HG03469 (cell line): ENCODE results near the gene CBLL1.

Source experiments
- ATAC-seq: cut with Tn5 transposase; IDR thresholded peaks from one replicate; pipeline ENCODE4 v1.9.1; 2021; ENCODE audit warnings: mild to moderate bottlenecking, moderate library complexity, moderate number of reproducible peaks; ENCODE audit not compliant: unreplicated experiment

Gene CBLL1

DNA sequence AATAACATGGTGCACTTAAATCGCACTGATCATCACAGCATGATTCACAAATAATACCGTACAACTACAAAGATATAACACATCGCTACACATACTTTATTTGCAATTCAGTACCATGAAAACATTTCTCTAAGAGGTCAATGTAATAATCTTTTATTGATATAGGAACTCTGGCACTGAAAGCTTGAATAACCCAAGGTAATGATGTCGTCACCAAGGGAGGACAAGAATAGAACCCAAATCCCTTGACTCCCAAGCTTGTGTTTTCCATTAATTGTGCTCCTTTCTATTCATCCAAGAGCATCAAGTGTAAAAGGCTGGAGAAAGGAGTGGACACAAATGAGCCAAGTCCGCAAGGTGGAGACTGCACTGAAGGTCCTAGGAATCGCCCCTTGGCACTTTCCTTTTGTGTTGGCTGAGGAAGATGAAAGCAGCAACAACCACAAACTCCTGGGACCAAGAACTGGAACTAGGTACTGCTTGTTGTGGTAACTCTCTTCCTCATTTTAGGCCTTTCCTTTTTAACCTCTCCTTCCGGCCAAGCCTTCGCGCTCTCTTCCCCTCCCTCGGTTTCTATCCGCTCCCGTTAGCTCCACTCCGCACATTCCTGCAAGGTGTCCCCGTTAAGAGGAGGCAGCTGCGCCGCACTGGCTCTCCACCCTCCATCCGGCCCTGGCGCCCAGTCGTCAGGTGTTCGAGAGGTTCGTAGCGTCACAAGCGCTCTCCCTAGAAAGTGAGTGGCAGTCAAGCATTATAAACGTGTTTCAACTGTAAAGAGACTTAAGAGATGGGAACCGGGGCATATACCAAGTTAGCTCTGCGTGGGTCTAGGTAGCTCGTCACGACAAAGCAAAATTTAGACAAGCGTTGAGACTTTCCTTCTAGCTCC is 1.0 kb upstream of the CBLL1 start:
- ATAC-seq = peak; percentile 19

DNA sequence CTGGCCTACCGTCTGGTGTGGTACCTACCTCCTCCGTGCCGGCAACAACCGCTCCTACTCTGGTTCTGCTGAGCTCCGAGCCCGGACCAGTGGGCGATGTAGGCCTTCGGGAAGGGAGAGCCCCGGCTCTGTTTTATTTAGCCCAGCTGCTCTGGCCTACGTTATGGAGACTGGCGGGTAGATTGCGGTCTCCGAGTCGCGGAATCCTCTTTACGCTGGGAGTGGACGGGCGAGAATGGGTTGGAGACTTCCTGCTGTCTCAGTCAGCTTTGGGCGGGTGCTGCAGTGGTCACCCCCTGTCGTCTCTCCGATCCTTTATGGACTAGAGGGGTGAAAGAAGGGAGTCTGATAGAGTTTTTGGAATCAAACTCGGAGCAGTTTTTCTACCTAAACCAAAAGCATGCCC is 406 bp downstream of the CBLL1 start:
- ATAC-seq = peak; percentile 15

DNA sequence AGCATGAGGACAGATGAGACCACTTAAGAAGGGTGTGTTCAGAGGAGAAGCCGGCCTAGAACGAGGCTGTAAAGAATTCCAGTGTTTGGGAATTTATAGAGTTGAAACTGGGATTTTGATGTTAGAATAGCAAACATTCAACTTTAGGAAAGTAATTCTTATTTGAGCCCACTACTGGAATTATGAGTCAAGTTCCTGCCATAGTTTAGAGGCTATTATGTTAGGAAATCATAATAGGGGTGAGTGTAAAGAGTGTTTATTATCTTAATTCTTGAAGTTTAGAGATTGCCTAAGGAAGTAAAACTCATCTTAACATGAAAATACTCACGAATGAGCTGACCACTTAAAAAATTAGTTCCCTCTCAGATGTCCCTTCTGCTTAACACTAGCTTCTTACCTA is 2.1 kb downstream of the CBLL1 start:
- ATAC-seq = no peak

DNA sequence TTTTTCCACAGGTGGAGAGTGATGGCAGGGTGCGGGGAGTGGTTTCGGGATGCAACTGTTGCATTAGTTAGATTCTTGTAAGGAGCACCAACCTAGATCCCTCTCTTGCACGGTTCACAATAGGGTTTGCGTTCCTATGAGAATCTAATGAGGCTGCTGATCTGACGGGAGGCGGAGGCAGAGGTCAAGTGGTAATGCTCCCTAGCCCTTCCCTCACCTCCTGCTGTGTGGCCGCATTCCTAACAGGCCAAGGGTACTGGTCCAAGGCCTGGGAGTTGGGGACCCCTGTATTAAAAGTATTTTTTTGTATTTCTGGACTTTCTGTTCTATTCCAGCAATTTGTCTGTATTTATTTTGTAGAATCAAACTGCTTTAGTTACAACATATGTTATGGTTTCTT is 7.2 kb downstream of the CBLL1 start:
- ATAC-seq = no peak

DNA sequence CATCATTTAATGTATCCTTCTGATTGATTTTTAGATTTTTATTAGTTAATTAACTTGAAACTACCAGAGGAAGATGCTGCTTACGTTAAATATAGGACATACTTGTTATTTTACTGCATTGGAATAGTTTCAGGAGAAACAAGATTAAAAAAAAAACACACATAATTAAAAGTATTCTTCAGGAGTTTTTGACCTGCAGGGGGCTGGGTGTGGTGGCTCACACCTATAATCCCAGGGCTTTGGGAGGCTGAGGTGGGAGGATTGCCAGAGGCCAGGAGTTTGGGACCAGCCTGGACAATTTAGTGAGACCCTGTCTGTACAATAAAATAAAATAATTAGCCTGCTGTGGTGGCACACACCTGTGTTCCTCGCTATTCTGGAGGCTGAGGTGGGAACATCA is 10.7 kb downstream of the CBLL1 start:
- ATAC-seq = no peak

DNA sequence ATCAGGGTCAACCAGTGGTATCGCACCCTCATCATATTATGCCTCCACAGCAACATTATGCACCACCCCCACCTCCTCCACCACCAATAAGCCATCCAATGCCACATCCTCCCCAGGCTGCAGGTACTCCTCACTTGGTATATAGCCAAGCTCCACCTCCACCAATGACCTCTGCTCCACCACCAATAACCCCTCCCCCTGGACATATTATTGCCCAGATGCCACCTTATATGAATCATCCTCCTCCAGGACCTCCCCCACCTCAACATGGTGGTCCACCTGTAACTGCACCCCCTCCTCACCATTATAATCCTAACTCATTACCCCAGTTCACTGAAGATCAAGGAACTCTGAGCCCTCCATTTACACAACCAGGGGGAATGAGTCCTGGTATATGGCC is 14.7 kb downstream of the CBLL1 start:
- no peak for ATAC-seq

DNA sequence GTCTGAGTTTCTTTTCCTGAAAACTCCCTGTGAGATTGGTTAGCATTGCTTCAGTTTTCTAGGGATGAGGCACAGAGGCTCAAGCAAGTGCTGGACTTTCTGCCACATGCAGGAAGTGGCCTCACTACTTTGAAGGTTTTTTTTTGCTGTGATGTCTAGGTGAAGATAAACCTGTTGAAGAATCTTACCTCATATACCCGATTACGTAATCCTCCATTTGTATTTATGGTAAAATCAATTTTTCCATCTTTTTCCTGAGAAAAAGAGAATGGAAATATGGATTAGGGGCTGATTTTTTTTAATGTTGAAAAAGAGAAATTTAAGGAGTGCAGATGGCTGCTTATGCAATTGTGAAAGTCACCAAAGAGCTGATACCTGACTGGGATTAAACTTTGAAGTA is 23.4 kb downstream of the CBLL1 start:
- ATAC-seq = no peak

DNA sequence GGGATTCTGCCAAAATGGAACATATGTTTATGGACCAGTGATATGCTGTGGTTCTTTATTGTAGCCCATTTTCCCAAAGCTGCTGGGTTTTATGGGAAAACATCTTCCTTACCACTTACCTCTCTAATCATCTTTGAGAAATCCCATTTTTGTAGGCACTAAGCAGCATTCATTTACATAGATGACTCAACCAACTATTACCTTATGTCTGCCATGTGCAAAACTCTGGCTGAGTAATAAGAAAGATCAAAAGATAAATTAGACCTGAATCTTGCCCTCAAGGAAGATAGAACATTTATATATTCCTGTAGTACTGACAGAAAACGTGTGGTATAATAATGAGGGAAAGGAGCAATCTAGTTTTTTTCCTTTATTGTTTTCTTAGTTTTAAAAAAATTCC is 24.3 kb downstream of the CBLL1 start:
- no peak for ATAC-seq

DNA sequence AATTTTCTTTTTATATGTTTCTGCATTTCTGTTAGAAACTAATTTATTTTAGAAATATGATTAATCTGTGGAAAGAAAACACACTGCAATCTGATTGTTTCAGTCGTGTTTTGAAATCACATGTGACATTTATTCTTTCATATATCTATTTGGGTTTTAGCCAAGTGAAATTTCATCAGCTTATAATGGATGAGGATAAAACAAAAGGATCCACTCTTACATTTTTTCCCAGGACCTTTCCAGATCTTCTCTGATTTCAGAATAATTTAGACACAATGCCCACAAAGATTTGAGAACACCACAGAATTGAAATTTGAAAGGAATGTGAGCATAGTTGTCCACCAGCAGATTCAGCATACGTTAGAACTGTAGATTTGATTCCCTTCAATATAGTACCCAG is 29.1 kb downstream of the CBLL1 start:
- ATAC-seq = no peak

DNA sequence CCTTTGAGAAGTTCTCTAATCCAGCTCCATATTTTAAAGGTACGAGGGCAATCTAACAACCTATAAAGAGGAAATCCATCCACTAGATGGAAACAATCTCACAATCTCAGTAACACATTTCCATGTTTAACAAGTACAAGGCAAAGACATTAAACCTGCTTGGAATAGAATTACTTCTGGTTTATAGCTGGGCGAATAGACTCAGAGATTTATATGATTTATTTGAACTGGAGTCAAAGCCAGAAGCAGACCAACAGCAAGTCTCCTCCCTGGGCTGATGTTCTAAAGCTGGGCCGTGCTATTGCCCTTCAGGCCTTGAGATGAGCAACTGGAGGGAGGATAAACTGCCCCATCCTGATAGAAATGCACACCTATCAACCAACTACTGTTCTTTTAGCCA is 33.8 kb downstream of the CBLL1 start:
- ATAC-seq = no peak

DNA sequence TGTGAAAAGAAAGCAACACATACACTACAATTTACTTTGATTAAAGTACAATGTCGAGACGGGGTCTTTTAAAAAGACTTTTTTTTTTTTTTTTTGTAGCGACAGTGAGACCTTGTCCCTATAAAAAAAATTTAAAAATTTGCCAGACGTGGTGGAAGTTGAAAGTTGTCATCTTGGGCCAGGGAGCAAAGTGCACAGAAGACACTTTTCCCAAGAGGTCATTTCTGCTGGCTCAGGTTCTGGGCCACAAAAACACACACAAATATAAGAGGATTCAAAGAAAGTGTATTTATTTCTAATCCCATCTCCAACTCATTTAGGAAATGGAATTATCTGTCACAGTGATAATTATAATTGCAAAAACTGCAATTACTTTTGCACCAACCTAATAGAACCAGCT is 34.3 kb downstream of the CBLL1 start:
- no peak for ATAC-seq

DNA sequence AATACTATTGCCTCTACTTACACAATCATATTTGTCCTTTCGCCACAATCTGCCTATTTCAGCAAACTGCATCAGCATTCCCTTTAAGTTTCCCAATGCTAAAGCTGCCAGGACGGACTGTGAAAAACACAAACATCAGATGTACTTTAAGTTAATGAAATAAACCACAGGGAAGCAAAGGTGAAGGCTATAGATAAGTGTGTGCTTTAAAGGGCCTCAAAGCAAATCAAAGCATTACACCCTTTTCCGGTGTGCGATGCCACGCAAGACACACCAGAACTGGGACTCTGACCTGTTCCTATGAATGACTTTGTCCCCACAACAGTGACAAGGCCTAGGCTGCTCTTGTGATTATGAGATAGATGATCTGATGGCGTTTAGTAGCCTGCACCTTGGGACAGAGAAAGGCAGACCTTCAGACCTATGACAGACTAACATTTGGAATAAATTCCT is 35.7 kb downstream of the CBLL1 start:
- no peak for ATAC-seq

DNA sequence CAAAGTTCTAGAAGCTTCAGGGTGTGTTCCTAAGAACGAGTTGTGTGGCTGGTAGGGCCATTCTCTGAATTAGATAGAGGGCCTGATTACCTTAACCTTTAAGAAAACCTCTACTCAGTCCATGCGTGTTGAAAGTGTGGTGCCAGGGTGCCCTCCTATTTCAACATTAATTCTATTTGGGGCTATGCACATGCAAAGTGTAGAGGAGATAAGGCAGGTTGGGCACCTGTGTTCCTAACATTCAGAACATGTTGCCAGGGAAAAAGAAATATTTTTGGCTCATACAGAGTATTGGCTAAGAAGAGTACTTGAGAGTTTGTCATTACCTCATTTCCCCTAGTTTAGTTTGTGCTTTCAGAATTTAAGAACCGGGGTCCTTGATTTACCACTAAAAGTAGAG is 38.4 kb downstream of the CBLL1 start:
- no peak for ATAC-seq

DNA sequence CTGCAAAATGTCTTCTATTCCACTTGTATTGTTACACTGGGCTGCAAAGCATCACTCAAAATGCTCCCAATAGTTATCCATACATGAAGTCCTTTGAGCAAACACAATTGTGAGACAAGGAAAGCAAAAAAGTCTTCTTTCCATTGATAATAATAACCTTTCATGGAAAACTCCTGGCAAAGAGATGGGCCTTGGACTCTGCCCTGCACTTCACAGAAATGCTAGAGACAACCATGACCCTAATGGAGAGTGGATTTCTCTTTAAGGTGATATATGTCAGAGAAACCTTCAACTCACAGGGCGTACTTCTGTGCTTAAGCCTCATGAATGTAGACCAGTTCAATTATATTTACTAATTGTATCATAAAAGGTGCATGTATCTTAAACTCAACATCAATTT is 39.7 kb downstream of the CBLL1 start:
- ATAC-seq = no peak

DNA sequence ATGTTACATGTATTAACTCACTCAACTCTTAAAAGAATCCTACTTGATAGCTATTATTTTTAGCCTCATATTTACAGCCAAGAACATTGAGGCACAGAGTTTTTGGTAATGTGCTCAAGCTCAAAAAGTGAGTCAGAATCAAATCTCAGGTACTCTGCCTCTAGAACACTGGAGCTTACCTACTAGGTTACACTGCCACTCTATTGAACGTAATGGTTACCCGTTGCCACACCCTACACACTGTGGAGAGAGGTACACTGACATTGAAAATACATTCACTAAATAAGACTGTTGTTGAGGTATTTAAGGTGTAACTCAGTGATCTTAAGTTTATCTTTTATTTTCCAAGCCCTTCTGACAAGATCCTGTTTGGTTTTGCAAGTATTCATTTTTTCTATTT is 41.2 kb downstream of the CBLL1 start:
- no peak for ATAC-seq

DNA sequence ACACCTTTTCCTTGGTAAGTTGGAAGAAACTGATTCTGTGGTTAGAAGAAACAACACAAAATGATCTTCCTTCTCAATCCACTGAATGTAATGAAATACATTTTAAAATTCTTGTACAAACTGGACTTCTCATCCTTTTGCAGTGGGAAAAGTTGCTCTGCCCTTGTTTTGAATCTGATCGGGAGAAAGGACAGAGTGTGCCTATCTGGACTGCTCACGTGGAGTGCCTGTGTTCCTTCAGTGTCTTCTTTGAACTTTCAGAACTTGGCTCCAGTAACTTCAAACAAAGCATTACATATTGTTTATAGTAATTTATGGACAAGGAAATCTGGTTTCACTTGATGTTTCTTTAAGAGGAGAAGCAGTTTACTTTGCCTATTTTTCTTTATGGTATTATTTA is 42.0 kb downstream of the CBLL1 start:
- no peak for ATAC-seq

DNA sequence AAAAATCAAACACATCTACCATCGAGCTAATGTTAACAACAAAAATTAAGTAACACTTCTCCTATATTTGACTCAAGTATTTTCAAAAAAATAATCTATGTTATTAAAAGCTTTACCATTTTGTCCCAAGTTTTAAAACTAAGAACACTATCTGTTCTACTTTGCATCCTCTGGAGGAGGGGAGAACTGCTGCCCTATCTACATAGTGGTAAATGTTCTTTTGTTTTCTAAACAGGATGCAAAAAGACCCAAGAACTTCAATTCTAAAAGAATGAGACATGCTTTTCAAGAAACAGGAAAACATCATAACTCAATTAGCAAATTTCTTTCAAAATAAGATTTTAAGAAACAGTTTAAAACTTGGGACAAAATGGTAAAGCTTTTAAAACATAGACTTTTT is 44.3 kb downstream of the CBLL1 start:
- no peak for ATAC-seq

DNA sequence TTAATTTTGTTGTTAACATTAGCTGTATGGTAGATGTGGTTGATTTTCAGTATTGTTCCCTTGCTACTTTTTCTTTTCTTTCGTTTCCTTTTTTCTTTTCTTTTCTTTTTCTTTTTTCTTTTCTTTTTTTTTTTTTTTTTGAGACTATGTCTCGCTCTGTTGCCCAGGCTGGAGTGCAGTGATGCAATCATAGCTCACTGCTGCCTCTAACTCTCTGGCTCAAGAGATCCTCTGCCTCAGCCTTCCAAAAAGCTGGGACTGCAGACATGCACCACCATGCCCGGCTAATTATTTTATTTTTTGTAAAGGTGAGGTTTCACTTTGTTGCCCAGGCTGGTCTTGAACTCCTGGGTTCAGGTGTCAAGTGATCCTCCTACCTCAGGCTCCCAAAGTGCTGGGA is 44.7 kb downstream of the CBLL1 start:
- ATAC-seq = no peak

DNA sequence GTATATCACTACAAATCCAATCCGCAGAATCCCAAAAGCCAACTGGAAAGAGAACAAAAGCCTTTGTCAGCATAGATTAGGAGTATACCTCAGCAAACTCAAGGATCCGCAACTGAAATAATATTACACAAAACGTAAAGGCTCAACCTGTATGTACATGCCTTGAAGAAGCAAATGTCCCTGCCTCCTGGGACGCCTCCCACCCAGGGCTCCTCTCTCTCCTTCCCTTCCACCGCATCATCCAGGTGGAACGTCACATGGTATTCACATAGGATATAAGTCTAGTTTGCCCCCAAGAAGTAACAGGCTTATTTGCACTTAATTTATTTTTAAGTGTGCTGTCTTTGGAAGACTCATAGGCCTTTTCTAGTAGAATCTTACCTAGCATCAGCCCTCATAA is 45.7 kb downstream of the CBLL1 start:
- no peak for ATAC-seq

DNA sequence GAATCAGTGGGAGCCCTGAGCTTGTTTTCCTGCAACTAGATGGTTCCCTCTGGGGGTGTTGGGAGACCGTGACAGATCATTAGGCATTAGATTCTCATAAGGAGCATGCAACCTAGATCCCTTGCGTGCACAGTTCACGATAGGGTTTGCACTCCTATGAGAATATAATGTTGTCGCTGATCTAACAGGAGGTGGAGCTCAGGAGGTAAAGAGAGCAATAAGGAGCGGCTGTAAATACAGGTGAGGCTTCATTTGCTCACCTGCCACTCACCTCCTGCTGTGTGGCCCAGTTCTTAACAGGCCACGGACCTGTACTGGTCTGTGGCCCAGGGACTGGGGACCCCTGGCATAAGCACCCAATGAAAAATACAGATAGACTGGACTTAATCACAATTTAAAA is 48.4 kb downstream of the CBLL1 start:
- no peak for ATAC-seq

DNA sequence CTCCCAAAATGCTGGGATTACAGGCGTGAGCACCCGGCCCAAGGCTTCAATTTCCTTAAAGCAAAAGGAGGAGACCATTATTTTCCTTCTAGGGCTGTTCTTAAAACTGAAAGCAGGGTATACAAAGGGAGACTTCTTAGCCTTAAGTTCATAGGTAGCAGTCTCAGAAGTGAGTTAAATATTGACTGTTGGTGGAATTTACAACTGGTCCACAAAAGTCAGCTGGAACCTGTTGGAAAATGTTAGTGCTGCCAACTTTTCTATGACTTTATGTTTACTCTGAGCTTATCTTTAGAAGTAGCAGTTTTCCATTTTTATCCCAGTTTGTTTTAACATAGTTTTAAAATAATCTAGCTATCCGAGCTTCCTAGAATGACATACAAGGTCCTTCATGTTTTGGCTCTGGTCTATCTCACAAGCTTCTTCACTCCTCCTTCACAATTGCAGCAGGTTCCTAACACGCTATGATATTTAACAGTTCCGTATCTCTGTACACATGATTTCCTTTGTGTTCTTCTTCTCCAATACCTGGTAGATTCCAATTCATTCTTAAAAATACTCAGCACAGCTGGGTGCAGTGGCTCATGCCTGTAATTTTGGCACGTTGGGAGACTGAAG is 55.8 kb downstream of the CBLL1 start:
- ATAC-seq = no peak

DNA sequence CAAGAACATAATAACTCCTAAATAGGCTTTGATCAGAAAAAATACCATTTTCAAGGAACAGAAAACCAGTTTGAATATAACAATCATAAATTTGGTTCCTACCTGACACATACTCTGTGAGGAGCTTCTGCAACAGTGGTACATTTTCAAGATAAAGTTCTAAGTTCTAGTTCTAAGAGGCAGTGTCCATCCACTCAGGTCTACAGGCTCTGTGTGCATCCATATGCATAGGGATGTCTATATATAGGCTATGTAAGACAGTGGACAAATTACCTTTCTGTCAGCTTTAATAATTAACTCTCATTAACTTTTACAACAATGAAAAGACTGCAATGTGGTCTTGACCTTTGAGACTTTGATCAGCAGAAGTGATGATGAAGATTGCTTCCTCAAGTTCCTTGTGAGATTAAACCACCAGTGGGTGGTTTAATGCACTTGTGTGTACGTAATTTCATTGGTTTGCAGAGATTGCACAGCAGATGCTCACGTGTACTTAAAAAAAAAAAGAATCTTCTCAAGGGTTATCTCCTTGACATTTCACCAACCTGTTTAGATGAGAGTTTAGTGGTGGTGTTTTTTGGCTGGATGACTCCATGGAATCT is 59.2 kb downstream of the CBLL1 start, which contains the start of gene SLC26A3:
TSS of gene SLC26A3 (minus strand) at position 215 of the 602 bp plus-strand sequence. CDS start 8,714 bp downstream, outside the sequence.
- no peak for ATAC-seq
